HG03354 (cell line): Measurements from ENCODE around the gene UEVLD.

Experiments used
- ATAC-seq: cut with Tn5 transposase; IDR thresholded peaks from one replicate; pipeline ENCODE4 v1.9.1; 2021; ENCODE audit warnings: mild to moderate bottlenecking; ENCODE audit not compliant: unreplicated experiment, poor library complexity, severe bottlenecking

The UEVLD gene

GRCh38 chr11:18588297-18589252 lies at the start of gene UEVLD:
UEVLD (minus strand) TSS chr11:18588734; CDS start chr11:18588654, 80 bp downstream.
- peak; percentile 64 for ATAC-seq

- peak; percentile 95 for ATAC-seq
Observed at GRCh38 chr11:18634140-18635032, 45.9 kb upstream of the UEVLD start, which contains the start of gene SPTY2D1. SPTY2D1 (minus strand) TSS chr11:18634342; CDS start chr11:18634257, 85 bp downstream.

- peak; percentile 68 for ATAC-seq
Observed at GRCh38 chr11:18633256-18634139, 45.0 kb upstream of the UEVLD start.

GRCh38 chr11:18632841-18633240 lies 44.3 kb upstream of the UEVLD start:
- no peak for ATAC-seq

GRCh38 chr11:18624161-18624560 lies 35.6 kb upstream of the UEVLD start:
- ATAC-seq, result no peak

GRCh38 chr11:18623707-18624106 lies 35.2 kb upstream of the UEVLD start:
- no peak for ATAC-seq

GRCh38 chr11:18618342-18619025 lies 29.9 kb upstream of the UEVLD start:
- no peak for ATAC-seq

- no peak for ATAC-seq
Observed at GRCh38 chr11:18617688-18618341, 29.3 kb upstream of the UEVLD start.

GRCh38 chr11:18615628-18616392 lies 27.3 kb upstream of the UEVLD start:
- peak; percentile 95 for ATAC-seq

GRCh38 chr11:18614667-18615066 lies 26.1 kb upstream of the UEVLD start:
- ATAC-seq, result no peak

GRCh38 chr11:18612394-18612793 lies 23.9 kb upstream of the UEVLD start:
- ATAC-seq, result no peak

- no peak for ATAC-seq
Observed at GRCh38 chr11:18611196-18611595, 22.7 kb upstream of the UEVLD start.

GRCh38 chr11:18608376-18608775 lies 19.8 kb upstream of the UEVLD start:
- ATAC-seq, result no peak

GRCh38 chr11:18600915-18601569 lies 12.5 kb upstream of the UEVLD start:
- no peak for ATAC-seq

- no peak for ATAC-seq
Observed at GRCh38 chr11:18599739-18600230, 11.3 kb upstream of the UEVLD start, which contains the start of gene MISFA. MISFA (plus strand) TSS chr11:18599789; CDS start chr11:18599929, 140 bp downstream.

- ATAC-seq, result no peak
Observed at GRCh38 chr11:18594999-18595749, 6.6 kb upstream of the UEVLD start.
